Tibial nerve (tissue), 4 donors: ENCODE data around the gene SGPP1. TPM values are rescaled to one million over a fixed set of nuclear protein-coding genes. Genes with fewer than 3 reads are reported as not detected.

Experiments used
- DNase-seq, 2 donors: peaks; one replicate each; pipeline ENCODE4 v3.0.0-alpha.2; 2019; ENCODE audit warnings: low spot score in 2 of 2
- H3K27ac ChIP-seq, 4 donors: fragments of 200-600 bp; sonication (generic) in 3 of 4; one replicate each; pipeline ENCODE4 v1.5.1; 2017 to 2019; ENCODE audit warnings: mild to moderate bottlenecking in 1 of 4
- H3K27me3 ChIP-seq, 2 donors: fragments of 200-600 bp; sonication (generic) in 1 of 2; one replicate each; pipeline versions ENCODE4 v1.5.1 to v1.6.0; 2017 to 2019
- H3K36me3 ChIP-seq, 3 donors: fragments of 200-600 bp; sonication (generic); one replicate each; pipeline ENCODE4 v1.5.1; 2018 to 2019
- H3K4me1 ChIP-seq, 4 donors: fragments of 200-600 bp; sonication (generic) in 3 of 4; one replicate each; pipeline ENCODE4 v1.5.1; 2017 to 2019
- H3K4me3 ChIP-seq, 4 donors: fragments of 200-600 bp; sonication (generic) in 3 of 4; one replicate each; pipeline ENCODE4 v1.5.1; 2017 to 2019; ENCODE audit warnings: mild to moderate bottlenecking in 1 of 4, moderate library complexity in 1 of 4
- H3K9me3 ChIP-seq, 4 donors: fragments of 200-600 bp; sonication (generic) in 3 of 4; one replicate each; pipeline ENCODE4 v1.5.1; 2017 to 2019
- EP300 ChIP-seq, 2 donors: sonication (generic); formaldehyde crosslinking; IDR thresholded peaks; one replicate each; pipeline ENCODE4 v1.6.1; 2017; ENCODE audit warnings: antibody characterized with exemption in 2 of 2, mild to moderate bottlenecking in 1 of 2
- POLR2A ChIP-seq, 2 donors: fragments of 450-650 bp; IDR thresholded peaks; one replicate each; pipeline ENCODE4 v1.6.1; 2017; ENCODE audit warnings: antibody characterized with exemption in 2 of 2, mild to moderate bottlenecking in 2 of 2, moderate library complexity in 2 of 2
- WGBS, 2 donors: methylation state at CpG; one replicate each; pipeline ENCODE4 v1.1.5; 2018; 5-methylcytosine and 5-hydroxymethylcytosine counted together
- total RNA-seq, 4 donors: library from RNA; depleted of rRNA; stranded (reverse); fragments of >200 nt; gene quantifications; one replicate each; pipeline ENCODE4 v1.1.0, GENCODE V29; 2016
- TF ChIP-seq, protein P1 (sequence below), 5 experiments: fragments of 200-600 bp in 3 of 5; fragments of 450-650 bp in 2 of 5; sonication (generic) in 3 of 5; IDR thresholded peaks; one replicate each; pipeline ENCODE4 v1.5.1; 2016 to 2019; ENCODE audit warnings: antibody characterized with exemption in 5 of 5, mild to moderate bottlenecking in 3 of 5, moderate library complexity in 2 of 5

The SGPP1 gene
- total RNA-seq, 4 donors from 2014 or later = 31.2 to 43.5 (median 35.3) TPM

DNA sequence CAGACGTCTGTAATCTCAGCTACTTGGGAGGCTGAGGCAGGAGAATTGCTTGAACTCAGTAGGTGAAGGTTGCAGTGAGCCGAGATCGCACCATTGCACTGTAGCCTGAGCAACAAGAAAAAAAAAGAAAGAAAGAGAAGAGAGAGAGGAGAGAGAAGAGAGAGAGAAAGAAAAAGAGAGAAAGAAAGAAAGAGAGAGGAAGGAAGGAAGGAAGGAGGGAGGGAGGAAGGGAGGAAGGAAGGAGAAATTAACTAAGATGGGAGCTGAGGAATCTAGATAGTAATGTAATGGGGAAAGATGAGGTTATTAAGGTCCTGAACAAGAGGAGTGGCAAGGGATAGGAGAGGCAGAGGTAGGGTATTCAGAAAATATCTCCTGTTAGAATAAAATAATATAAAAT lies 17.4 kb upstream of the SGPP1 start:
- no peak overlapping the region for H3K4me3 ChIP-seq
- no peaks in the 10 kb centered on the region for H3K36me3 ChIP-seq
- no peaks in the 10 kb centered on the region for H3K9me3 ChIP-seq
- no peaks in the 10 kb centered on the region for H3K4me1 ChIP-seq
- no peak for DNase-seq
- 80 to 89% methylated on average over 3 of the region's 3 CpGs for WGBS, 2 donors
- TF ChIP-seq POLR2A (IDR thresholded peaks at IDR 0.05) (no peak), EP300 (IDR thresholded peaks at IDR 0.05) (no peak)
- TF ChIP-seq, protein P1, sequence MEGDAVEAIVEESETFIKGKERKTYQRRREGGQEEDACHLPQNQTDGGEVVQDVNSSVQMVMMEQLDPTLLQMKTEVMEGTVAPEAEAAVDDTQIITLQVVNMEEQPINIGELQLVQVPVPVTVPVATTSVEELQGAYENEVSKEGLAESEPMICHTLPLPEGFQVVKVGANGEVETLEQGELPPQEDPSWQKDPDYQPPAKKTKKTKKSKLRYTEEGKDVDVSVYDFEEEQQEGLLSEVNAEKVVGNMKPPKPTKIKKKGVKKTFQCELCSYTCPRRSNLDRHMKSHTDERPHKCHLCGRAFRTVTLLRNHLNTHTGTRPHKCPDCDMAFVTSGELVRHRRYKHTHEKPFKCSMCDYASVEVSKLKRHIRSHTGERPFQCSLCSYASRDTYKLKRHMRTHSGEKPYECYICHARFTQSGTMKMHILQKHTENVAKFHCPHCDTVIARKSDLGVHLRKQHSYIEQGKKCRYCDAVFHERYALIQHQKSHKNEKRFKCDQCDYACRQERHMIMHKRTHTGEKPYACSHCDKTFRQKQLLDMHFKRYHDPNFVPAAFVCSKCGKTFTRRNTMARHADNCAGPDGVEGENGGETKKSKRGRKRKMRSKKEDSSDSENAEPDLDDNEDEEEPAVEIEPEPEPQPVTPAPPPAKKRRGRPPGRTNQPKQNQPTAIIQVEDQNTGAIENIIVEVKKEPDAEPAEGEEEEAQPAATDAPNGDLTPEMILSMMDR (IDR thresholded peaks at IDR 0.05) = no peak
- H3K27ac ChIP-seq = no peak overlapping the region
- no peaks in the 10 kb centered on the region for H3K27me3 ChIP-seq

DNA sequence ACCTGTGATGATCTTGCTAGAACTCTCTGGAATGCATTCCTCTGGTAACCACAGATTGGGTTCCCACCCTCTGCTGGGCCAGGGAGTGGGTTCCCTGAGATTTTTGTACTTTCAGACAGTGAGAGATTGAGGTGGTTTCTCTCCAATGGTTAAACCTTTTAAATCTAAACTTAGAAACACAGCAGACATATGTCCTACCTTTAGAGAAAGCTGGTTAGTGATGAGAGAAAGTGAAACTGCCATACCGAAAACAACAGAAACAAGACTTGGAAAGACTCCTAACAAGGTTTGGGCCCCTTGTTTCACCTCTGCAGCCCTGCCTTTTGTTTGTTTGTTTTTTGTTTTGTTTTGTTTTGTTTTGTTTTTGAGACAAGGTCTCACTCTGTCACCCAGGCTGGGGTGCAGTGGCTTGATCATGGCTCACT lies 9.7 kb upstream of the SGPP1 start:
- no peak for DNase-seq
- Histone ChIP-seq H3K9me3 (no peaks in the 10 kb centered on the region), H3K36me3 (no peaks in the 10 kb centered on the region), H3K4me3 (no peak overlapping the region), H3K4me1 (no peaks in the 10 kb centered on the region), H3K27me3 (no peaks in the 10 kb centered on the region), H3K27ac (no peak overlapping the region)
- 80 to 90% methylated on average over 1 of the region's 1 CpG for WGBS, 2 donors
- TF ChIP-seq POLR2A (IDR thresholded peaks at IDR 0.05) (no peak), EP300 (IDR thresholded peaks at IDR 0.05) (no peak)
- TF ChIP-seq, protein P1 (IDR thresholded peaks at IDR 0.05) = no peak

DNA sequence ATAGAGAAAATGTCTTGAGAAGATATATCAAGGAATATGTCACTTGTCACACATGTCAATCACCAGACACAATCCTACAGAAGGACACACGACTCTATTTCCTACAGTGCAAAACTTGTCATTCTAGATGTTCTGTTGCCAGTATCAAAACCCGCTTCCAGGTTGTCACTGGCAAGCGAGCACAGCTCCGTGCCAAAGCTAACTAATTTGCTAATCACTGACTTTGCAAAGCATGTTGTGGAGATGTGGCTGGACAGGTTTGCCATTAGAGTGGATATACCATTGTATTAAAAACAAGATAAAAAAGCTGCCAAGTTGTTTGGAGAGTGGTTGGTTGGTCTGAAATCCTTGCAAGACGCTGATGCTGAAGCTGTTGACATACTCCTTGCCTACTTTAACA lies 7.9 kb upstream of the SGPP1 start:
- TF ChIP-seq EP300 (IDR thresholded peaks at IDR 0.05) (no peak), POLR2A (IDR thresholded peaks at IDR 0.05) (no peak)
- TF ChIP-seq, protein P1 (IDR thresholded peaks at IDR 0.05) = no peak
- H3K9me3 ChIP-seq = no peaks in the 10 kb centered on the region
- WGBS, 2 donors = 83 to 91% methylated on average over 5 of the region's 5 CpGs

DNA sequence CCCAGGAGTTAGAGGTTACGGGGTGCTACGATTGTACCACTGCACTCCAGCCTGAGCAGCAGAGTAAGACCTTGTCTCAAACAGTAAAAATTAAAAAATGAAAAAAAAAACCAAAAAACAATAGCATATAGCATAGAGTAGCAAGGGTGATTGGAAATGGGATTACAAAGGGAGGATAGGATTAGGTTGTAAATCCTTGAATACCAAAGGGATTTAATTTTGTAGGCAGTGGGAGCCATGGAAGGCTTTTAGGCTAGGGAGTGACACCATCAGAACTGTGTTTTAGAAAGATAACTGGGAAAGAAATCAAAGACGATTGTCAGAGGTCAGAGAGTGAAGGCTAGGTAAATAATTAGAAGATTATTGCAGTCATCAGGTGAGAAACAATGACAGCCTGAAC lies 2.8 kb upstream of the SGPP1 start:
- DNase-seq = no peak
- H3K27me3 ChIP-seq = no peaks in the 10 kb centered on the region
- WGBS, 2 donors = 82 to 88% methylated on average over 3 of the region's 3 CpGs
- H3K4me3 ChIP-seq = no peak overlapping the region
- no peaks in the 10 kb centered on the region for H3K36me3 ChIP-seq
- TF ChIP-seq, protein P1 (IDR thresholded peaks at IDR 0.05) = no peak
- TF ChIP-seq EP300 (IDR thresholded peaks at IDR 0.05) (no peak), POLR2A (IDR thresholded peaks at IDR 0.05) (no peak)
- H3K9me3 ChIP-seq = no peaks in the 10 kb centered on the region
- no peak overlapping the region for H3K27ac ChIP-seq
- H3K4me1 ChIP-seq = peaks cover 0 to 13% (median 4%) of the 10 kb centered on the region in 4 donors

More for the DNA sequence above, 7.9 kb upstream of the SGPP1 start:
- Histone ChIP-seq H3K4me3 (no peak overlapping the region), H3K4me1 (no peaks in the 10 kb centered on the region), H3K36me3 (no peaks in the 10 kb centered on the region), H3K27me3 (no peaks in the 10 kb centered on the region), H3K27ac (no peak overlapping the region)
- DNase-seq = no peak

DNA sequence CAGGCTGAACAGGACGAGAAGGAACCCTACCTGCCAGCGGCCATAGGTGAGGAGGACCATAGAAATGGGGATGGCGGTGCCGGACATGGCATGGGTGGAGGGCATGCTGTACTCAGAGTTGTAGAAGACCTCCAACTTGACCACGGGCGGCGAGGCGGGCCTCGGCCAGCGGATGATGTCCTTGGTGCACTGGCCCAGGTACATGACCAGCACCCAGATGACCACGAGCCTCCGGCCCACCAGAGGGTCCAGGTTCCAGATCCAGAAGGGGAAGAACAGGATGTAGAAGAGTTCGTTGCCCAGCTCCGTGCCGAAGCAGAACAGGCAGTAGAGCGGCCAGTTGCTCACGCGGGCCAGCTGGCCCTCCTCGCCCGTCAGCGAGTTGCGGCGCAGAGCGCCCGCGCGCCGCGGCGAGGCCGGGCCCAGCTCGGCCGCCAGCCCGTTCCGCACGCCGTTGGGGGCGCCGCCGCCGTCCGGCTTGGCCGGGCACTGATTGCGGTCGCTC lies 582 bp downstream of the SGPP1 start:
- peak in 1 of 2 donors; percentile 17 for DNase-seq
- Histone ChIP-seq H3K4me1 (peaks cover 0 to 31% (median 9%) of the 10 kb centered on the region in 4 donors), H3K27ac (peak overlapping the region; percentile 87 to 93 (median 91)), H3K4me3 (peak overlapping the region; percentile 89 to 99 (median 95)), H3K27me3 (no peaks in the 10 kb centered on the region), H3K9me3 (no peaks in the 10 kb centered on the region), H3K36me3 (peaks cover 0 to 4% (median 0%) of the 10 kb centered on the region in 3 donors)
- TF ChIP-seq, protein P1 (IDR thresholded peaks at IDR 0.05) = no peak
- TF ChIP-seq POLR2A (IDR thresholded peaks at IDR 0.05) (no peak), EP300 (IDR thresholded peaks at IDR 0.05) (no peak)
- 1% methylated on average over 16 to 45 of the region's 45 CpGs for WGBS, 2 donors
